B cell (primary cell): ENCODE measurements around the gene C1orf198.

Source experiments
- CTCF ChIP-seq: fragments of 200-600 bp; IDR thresholded peaks from one replicate; pipeline ENCODE4 v1.8.0; 2022; ENCODE audit warnings: antibody characterized with exemption, mild to moderate bottlenecking
- EZH2 ChIP-seq: IDR thresholded peaks from 2 replicates; pipeline ENCODE4 v1.6.1; 2012; ENCODE audit warnings: borderline replicate concordance, low read depth, mild to moderate bottlenecking, moderate library complexity, low read length; ENCODE audit not compliant: insufficient read depth, poor library complexity, severe bottlenecking

GRCh38 chr1:230848235-230848634, 20.1 kb downstream of the C1orf198 start:
- TF ChIP-seq CTCF = no peak
- TF ChIP-seq EZH2 = no peak
